CD8-positive, alpha-beta memory T cell (primary cell): Measurements from ENCODE around the gene GABRE. TPM values are rescaled to one million over a fixed set of nuclear protein-coding genes. Genes with fewer than 3 reads are reported as not detected.

Source experiments
- CTCF ChIA-PET: fragments of 350-600 bp; sonication (Branson Sonifier 250); formaldehyde crosslinking; loops from one replicate; lab custom pipeline; 2021; ENCODE audit warnings: antibody characterized with exemption; lab: Charles Lee
- POLR2A ChIA-PET: fragments of 350-600 bp; sonication (Branson Sonifier 250); formaldehyde crosslinking; loops from one replicate; lab custom pipeline; 2021; ENCODE audit warnings: antibody characterized with exemption; lab: Charles Lee
- DNase-seq, 5 donors: peaks; one replicate each; pipeline versions ENCODE4 v3.0.0 to v3.0.0-alpha.2; 2020 to 2022; ENCODE audit warnings: mixed read lengths in 1 of 5
- H3K27ac ChIP-seq: one replicate; pipeline ENCODE4 v1.7.0; 2013; ENCODE audit warnings: low read depth, mild to moderate bottlenecking, low read length, moderate library complexity
- H3K27me3 ChIP-seq: 2 replicates; pipeline ENCODE4 v1.7.0; 2013; ENCODE audit warnings: low read length, mild to moderate bottlenecking; ENCODE audit not compliant: insufficient read depth, poor library complexity, severe bottlenecking
- H3K36me3 ChIP-seq: 2 replicates; pipeline ENCODE4 v1.7.0; 2013; ENCODE audit warnings: mild to moderate bottlenecking, low read length, moderate library complexity; ENCODE audit not compliant: insufficient read depth
- H3K4me1 ChIP-seq: 2 replicates; pipeline ENCODE4 v1.7.0; 2013; ENCODE audit warnings: mild to moderate bottlenecking, low read length, moderate library complexity; ENCODE audit not compliant: insufficient read depth
- H3K4me3 ChIP-seq: 2 replicates; pipeline ENCODE4 v1.7.0; 2013; ENCODE audit warnings: mild to moderate bottlenecking, low read length
- H3K9me3 ChIP-seq: 2 replicates; pipeline ENCODE4 v1.7.0; 2013; ENCODE audit warnings: mild to moderate bottlenecking, low read length
- H3K27ac Mint-ChIP-seq, 8 donors: one replicate each; pipeline ENCODE4 v1.8.0; 2020 to 2021; ENCODE audit warnings: mixed read lengths in 8 of 8, mild to moderate bottlenecking in 6 of 8, inconsistent platforms in 3 of 8, moderate library complexity in 3 of 8
- H3K27me3 Mint-ChIP-seq, 2 donors: one replicate each; pipeline ENCODE4 v1.8.0; 2020 to 2021; ENCODE audit warnings: mixed read lengths in 2 of 2, mild to moderate bottlenecking in 1 of 2, moderate library complexity in 1 of 2
- H3K36me3 Mint-ChIP-seq, 3 donors: one replicate each; pipeline ENCODE4 v1.8.0; 2020 to 2021; ENCODE audit warnings: mixed read lengths in 3 of 3, inconsistent platforms in 1 of 3, mild to moderate bottlenecking in 1 of 3
- H3K4me1 Mint-ChIP-seq, 3 donors: one replicate each; pipeline ENCODE4 v1.8.0; 2020 to 2021; ENCODE audit warnings: mixed read lengths in 3 of 3, inconsistent platforms in 1 of 3, mild to moderate bottlenecking in 1 of 3
- H3K4me3 Mint-ChIP-seq, 7 donors: one replicate each; pipeline ENCODE4 v1.8.0; 2020 to 2021; ENCODE audit warnings: mixed read lengths in 7 of 7, mild to moderate bottlenecking in 6 of 7, moderate library complexity in 4 of 7, inconsistent platforms in 2 of 7
- H3K9me3 Mint-ChIP-seq, 5 donors: one replicate each; pipeline ENCODE4 v1.8.0; 2020 to 2022; ENCODE audit warnings: mixed read lengths in 5 of 5, mild to moderate bottlenecking in 3 of 5, moderate library complexity in 2 of 5, inconsistent platforms in 1 of 5
- polyA plus RNA-seq: library from polyadenylated mRNA; unstranded; fragments of 300-500 nt; fragmentation: Illumina TruSeq; gene quantifications from one replicate; pipeline ENCODE4 v1.2.3, GENCODE V29; 2021
- total RNA-seq, 2 experiments: library from RNA; stranded (reverse); gene quantifications; one replicate each; pipeline ENCODE4 v1.2.3, GENCODE V29; 2021

Gene GABRE
- total and polyA plus RNA-seq, 3 experiments from 2014 or later = not detected

- no peak overlapping the region for H3K27ac ChIP-seq
These were observed 12.6 kb upstream of the GABRE start for GRCh38 chrX:151987108-151987507.

GRCh38 chrX:151985955-151986354, 11.5 kb upstream of the GABRE start:
- DNase-seq = no peak
- H3K4me3 ChIP-seq = no peak overlapping the region
- H3K9me3 ChIP-seq = no peaks in the 10 kb centered on the region
- ChIA-PET CTCF (no interaction called here), POLR2A (no interaction called here)
- Mint-ChIP-seq H3K36me3 (no peaks in the 10 kb centered on the region), H3K4me1 (no peaks in the 10 kb centered on the region), H3K9me3 (no peaks in the 10 kb centered on the region), H3K27me3 (peaks cover 0 to 3% of the 10 kb centered on the region in 2 donors), H3K4me3 (no peak overlapping the region), H3K27ac (no peak overlapping the region)
- no peak overlapping the region for H3K27ac ChIP-seq
- H3K4me1 ChIP-seq = no peaks in the 10 kb centered on the region
- H3K27me3 ChIP-seq = no peaks in the 10 kb centered on the region
- no peaks in the 10 kb centered on the region for H3K36me3 ChIP-seq

More at GRCh38 chrX:151987108-151987507, 12.6 kb upstream of the GABRE start:
- H3K9me3 ChIP-seq = no peaks in the 10 kb centered on the region
- H3K27me3 ChIP-seq = no peaks in the 10 kb centered on the region
- H3K4me3 Mint-ChIP-seq = no peak overlapping the region
- no peaks in the 10 kb centered on the region for H3K36me3 Mint-ChIP-seq
- no peak for DNase-seq
- POLR2A ChIA-PET = no interaction called here
- H3K27me3 Mint-ChIP-seq = peaks cover 0 to 3% of the 10 kb centered on the region in 2 donors
- no peaks in the 10 kb centered on the region for H3K4me1 Mint-ChIP-seq
- no peaks in the 10 kb centered on the region for H3K36me3 ChIP-seq
- CTCF ChIA-PET = no interaction called here
- H3K4me1 ChIP-seq = no peaks in the 10 kb centered on the region
- no peak overlapping the region for H3K27ac Mint-ChIP-seq
- no peak overlapping the region for H3K4me3 ChIP-seq
- no peaks in the 10 kb centered on the region for H3K9me3 Mint-ChIP-seq

GRCh38 chrX:151985531-151985930, 11.1 kb upstream of the GABRE start:
- ChIA-PET POLR2A (no interaction called here), CTCF (no interaction called here)
- Mint-ChIP-seq H3K27ac (no peak overlapping the region), H3K4me3 (no peak overlapping the region), H3K36me3 (no peaks in the 10 kb centered on the region), H3K9me3 (no peaks in the 10 kb centered on the region), H3K4me1 (no peaks in the 10 kb centered on the region), H3K27me3 (peaks cover 0 to 3% of the 10 kb centered on the region in 2 donors)
- no peaks in the 10 kb centered on the region for H3K36me3 ChIP-seq
- no peaks in the 10 kb centered on the region for H3K9me3 ChIP-seq
- H3K27me3 ChIP-seq = no peaks in the 10 kb centered on the region
- DNase-seq = no peak
- H3K4me1 ChIP-seq = no peaks in the 10 kb centered on the region
- H3K4me3 ChIP-seq = no peak overlapping the region
- H3K27ac ChIP-seq = no peak overlapping the region

GRCh38 chrX:151984902-151985301, 10.4 kb upstream of the GABRE start:
- no peak overlapping the region for H3K27ac Mint-ChIP-seq
- CTCF ChIA-PET = no interaction called here

GRCh38 chrX:151984328-151984727, 9.9 kb upstream of the GABRE start:
- no peak overlapping the region for H3K4me3 Mint-ChIP-seq
- H3K36me3 ChIP-seq = no peaks in the 10 kb centered on the region
- CTCF ChIA-PET = no interaction called here

More at GRCh38 chrX:151984902-151985301, 10.4 kb upstream of the GABRE start:
- H3K9me3 ChIP-seq = no peaks in the 10 kb centered on the region
- no peaks in the 10 kb centered on the region for H3K27me3 ChIP-seq
- no peaks in the 10 kb centered on the region for H3K36me3 ChIP-seq
- no peak for DNase-seq
- POLR2A ChIA-PET = no interaction called here
- peaks cover 0 to 3% of the 10 kb centered on the region in 2 donors for H3K27me3 Mint-ChIP-seq
- no peak overlapping the region for H3K4me3 ChIP-seq
- no peaks in the 10 kb centered on the region for H3K36me3 Mint-ChIP-seq
- H3K4me3 Mint-ChIP-seq = no peak overlapping the region
- no peak overlapping the region for H3K27ac ChIP-seq
- H3K4me1 Mint-ChIP-seq = no peaks in the 10 kb centered on the region
- no peaks in the 10 kb centered on the region for H3K9me3 Mint-ChIP-seq
- H3K4me1 ChIP-seq = no peaks in the 10 kb centered on the region

GRCh38 chrX:151983186-151983585, 8.7 kb upstream of the GABRE start:
- no peaks in the 10 kb centered on the region for H3K4me1 ChIP-seq
- no peaks in the 10 kb centered on the region for H3K9me3 Mint-ChIP-seq
- POLR2A ChIA-PET = no interaction called here
- H3K4me3 ChIP-seq = no peak overlapping the region
- H3K36me3 Mint-ChIP-seq = no peaks in the 10 kb centered on the region
- no peak for DNase-seq
- no peaks in the 10 kb centered on the region for H3K27me3 ChIP-seq
- H3K9me3 ChIP-seq = no peaks in the 10 kb centered on the region
- no peak overlapping the region for H3K27ac Mint-ChIP-seq
- no peaks in the 10 kb centered on the region for H3K4me1 Mint-ChIP-seq
- no peak overlapping the region for H3K27ac ChIP-seq
- H3K27me3 Mint-ChIP-seq = peaks cover 0 to 3% of the 10 kb centered on the region in 2 donors
- no peak overlapping the region for H3K4me3 Mint-ChIP-seq
- no peaks in the 10 kb centered on the region for H3K36me3 ChIP-seq
- CTCF ChIA-PET = no interaction called here

More at GRCh38 chrX:151984328-151984727, 9.9 kb upstream of the GABRE start:
- H3K36me3 Mint-ChIP-seq = no peaks in the 10 kb centered on the region
- peaks cover 0 to 3% of the 10 kb centered on the region in 2 donors for H3K27me3 Mint-ChIP-seq
- no peak for DNase-seq
- H3K9me3 Mint-ChIP-seq = no peaks in the 10 kb centered on the region
- H3K27ac Mint-ChIP-seq = no peak overlapping the region
- H3K27ac ChIP-seq = no peak overlapping the region
- H3K4me1 ChIP-seq = no peaks in the 10 kb centered on the region
- H3K27me3 ChIP-seq = no peaks in the 10 kb centered on the region
- no peaks in the 10 kb centered on the region for H3K9me3 ChIP-seq
- H3K4me3 ChIP-seq = no peak overlapping the region
- H3K4me1 Mint-ChIP-seq = no peaks in the 10 kb centered on the region
- POLR2A ChIA-PET = no interaction called here

GRCh38 chrX:151982222-151982621, 7.7 kb upstream of the GABRE start:
- no peaks in the 10 kb centered on the region for H3K4me1 ChIP-seq
- ChIA-PET CTCF (no interaction called here), POLR2A (no interaction called here)
- H3K27me3 ChIP-seq = no peaks in the 10 kb centered on the region
- Mint-ChIP-seq H3K27me3 (peaks cover 0 to 5% of the 10 kb centered on the region in 2 donors), H3K27ac (no peak overlapping the region), H3K4me3 (no peak overlapping the region), H3K4me1 (no peaks in the 10 kb centered on the region), H3K36me3 (no peaks in the 10 kb centered on the region), H3K9me3 (no peaks in the 10 kb centered on the region)
- no peak overlapping the region for H3K27ac ChIP-seq
- no peak overlapping the region for H3K4me3 ChIP-seq
- no peak for DNase-seq
- H3K9me3 ChIP-seq = no peaks in the 10 kb centered on the region
- H3K36me3 ChIP-seq = no peaks in the 10 kb centered on the region

GRCh38 chrX:151981129-151981528, 6.7 kb upstream of the GABRE start:
- Histone ChIP-seq H3K9me3 (no peaks in the 10 kb centered on the region), H3K4me1 (no peaks in the 10 kb centered on the region), H3K36me3 (no peaks in the 10 kb centered on the region), H3K4me3 (no peak overlapping the region), H3K27me3 (no peaks in the 10 kb centered on the region), H3K27ac (no peak overlapping the region)
- Mint-ChIP-seq H3K4me3 (no peak overlapping the region), H3K9me3 (no peaks in the 10 kb centered on the region), H3K4me1 (no peaks in the 10 kb centered on the region), H3K27me3 (peaks cover 0 to 8% of the 10 kb centered on the region in 2 donors), H3K27ac (no peak overlapping the region), H3K36me3 (no peaks in the 10 kb centered on the region)
- no peak for DNase-seq
- ChIA-PET POLR2A (no interaction called here), CTCF (no interaction called here)

GRCh38 chrX:151977923-151978322, 3.4 kb upstream of the GABRE start:
- H3K27me3 ChIP-seq = no peaks in the 10 kb centered on the region
- H3K27me3 Mint-ChIP-seq = peaks cover 10 to 20% of the 10 kb centered on the region in 2 donors
- no peak for DNase-seq
- POLR2A ChIA-PET = no interaction called here
- H3K27ac ChIP-seq = no peak overlapping the region
- peaks cover 0 to 4% (median 0%) of the 10 kb centered on the region in 5 donors for H3K9me3 Mint-ChIP-seq
- H3K27ac Mint-ChIP-seq = no peak overlapping the region
- H3K4me1 Mint-ChIP-seq = peaks cover 0 to 2% (median 0%) of the 10 kb centered on the region in 3 donors
- no peak overlapping the region for H3K4me3 Mint-ChIP-seq
- no peak overlapping the region for H3K4me3 ChIP-seq
- H3K36me3 ChIP-seq = no peaks in the 10 kb centered on the region
- no peaks in the 10 kb centered on the region for H3K9me3 ChIP-seq
- H3K4me1 ChIP-seq = no peaks in the 10 kb centered on the region
- H3K36me3 Mint-ChIP-seq = no peaks in the 10 kb centered on the region
- CTCF ChIA-PET = no interaction called here
